Panc1 (cell line): ENCODE results near the gene POU1F1.

Source experiments
- SIN3A ChIP-seq: IDR thresholded peaks from 2 replicates; pipeline ENCODE4 v1.6.1; 2012; ENCODE audit warnings: low read depth, mild to moderate bottlenecking, low read length, moderate library complexity, borderline replicate concordance; ENCODE audit not compliant: insufficient read depth
- TCF7L2 ChIP-seq: IDR thresholded peaks from 2 replicates; pipeline ENCODE4 v1.6.1; 2011; ENCODE audit warnings: mild to moderate bottlenecking, low read depth, low read length, inconsistent platforms
- TF ChIP-seq, protein P1 (sequence below): fragments of 450-650 bp; IDR thresholded peaks from 2 replicates; pipeline ENCODE4 v1.5.1; 2017; ENCODE audit warnings: mild to moderate bottlenecking

DNA sequence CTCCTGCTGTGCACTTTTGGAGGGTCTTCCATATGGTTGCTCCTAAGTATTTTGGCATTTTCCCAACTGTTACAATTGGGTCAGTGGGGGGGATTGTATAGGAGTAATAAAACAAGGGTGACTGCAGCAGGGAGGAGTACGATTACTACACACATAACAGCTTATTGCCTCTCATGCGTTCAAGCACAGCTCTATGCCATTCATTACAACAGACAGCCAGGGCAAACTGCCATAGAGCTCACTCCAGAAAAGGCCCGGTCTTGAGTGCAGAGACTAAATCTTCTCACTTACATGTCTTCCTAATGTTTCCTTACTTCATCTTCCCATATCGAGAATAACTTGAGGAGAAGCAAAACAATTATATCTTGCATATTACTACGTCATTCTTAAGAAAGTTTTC, 50.7 kb downstream of the POU1F1 start:
- TF ChIP-seq, protein P1, sequence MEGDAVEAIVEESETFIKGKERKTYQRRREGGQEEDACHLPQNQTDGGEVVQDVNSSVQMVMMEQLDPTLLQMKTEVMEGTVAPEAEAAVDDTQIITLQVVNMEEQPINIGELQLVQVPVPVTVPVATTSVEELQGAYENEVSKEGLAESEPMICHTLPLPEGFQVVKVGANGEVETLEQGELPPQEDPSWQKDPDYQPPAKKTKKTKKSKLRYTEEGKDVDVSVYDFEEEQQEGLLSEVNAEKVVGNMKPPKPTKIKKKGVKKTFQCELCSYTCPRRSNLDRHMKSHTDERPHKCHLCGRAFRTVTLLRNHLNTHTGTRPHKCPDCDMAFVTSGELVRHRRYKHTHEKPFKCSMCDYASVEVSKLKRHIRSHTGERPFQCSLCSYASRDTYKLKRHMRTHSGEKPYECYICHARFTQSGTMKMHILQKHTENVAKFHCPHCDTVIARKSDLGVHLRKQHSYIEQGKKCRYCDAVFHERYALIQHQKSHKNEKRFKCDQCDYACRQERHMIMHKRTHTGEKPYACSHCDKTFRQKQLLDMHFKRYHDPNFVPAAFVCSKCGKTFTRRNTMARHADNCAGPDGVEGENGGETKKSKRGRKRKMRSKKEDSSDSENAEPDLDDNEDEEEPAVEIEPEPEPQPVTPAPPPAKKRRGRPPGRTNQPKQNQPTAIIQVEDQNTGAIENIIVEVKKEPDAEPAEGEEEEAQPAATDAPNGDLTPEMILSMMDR, result no peak
- TF ChIP-seq SIN3A (no peak), TCF7L2 (no peak)
